GM19395 (cell line): Measurements from ENCODE around the gene ELMO1.

Experiments used
- ATAC-seq: cut with Tn5 transposase; IDR thresholded peaks from one replicate; pipeline ENCODE4 v1.9.1; 2021; ENCODE audit warnings: mild to moderate bottlenecking, moderate library complexity; ENCODE audit not compliant: unreplicated experiment

The ELMO1 gene

GRCh38 chr7:37109843-37110242 is 338.8 kb downstream of the ELMO1 start:
- ATAC-seq, result no peak

- ATAC-seq, result no peak
These were observed 339.5 kb downstream of the ELMO1 start for GRCh38 chr7:37109016-37109683.

GRCh38 chr7:37108615-37109014 is 340.0 kb downstream of the ELMO1 start:
- no peak for ATAC-seq

GRCh38 chr7:37107047-37107750 is 341.5 kb downstream of the ELMO1 start:
- ATAC-seq, result no peak

- ATAC-seq, result no peak
These were observed 342.9 kb downstream of the ELMO1 start for GRCh38 chr7:37105762-37106161.

- no peak for ATAC-seq
These were observed 343.7 kb downstream of the ELMO1 start for GRCh38 chr7:37104822-37105518.

- no peak for ATAC-seq
These were observed 346.0 kb downstream of the ELMO1 start for GRCh38 chr7:37102518-37103137.

GRCh38 chr7:37100735-37101331 is 347.8 kb downstream of the ELMO1 start:
- no peak for ATAC-seq

- no peak for ATAC-seq
These were observed 349.9 kb downstream of the ELMO1 start for GRCh38 chr7:37098762-37099161.

GRCh38 chr7:37097983-37098382 is 350.7 kb downstream of the ELMO1 start:
- no peak for ATAC-seq

GRCh38 chr7:37097276-37097675 is 351.4 kb downstream of the ELMO1 start:
- ATAC-seq, result no peak

GRCh38 chr7:37096341-37096740 is 352.3 kb downstream of the ELMO1 start:
- no peak for ATAC-seq

- no peak for ATAC-seq
These were observed 353.5 kb downstream of the ELMO1 start for GRCh38 chr7:37095122-37095521.

- no peak for ATAC-seq
These were observed 355.4 kb downstream of the ELMO1 start for GRCh38 chr7:37093257-37093656.

GRCh38 chr7:37092548-37092947 is 356.1 kb downstream of the ELMO1 start:
- ATAC-seq, result no peak

- no peak for ATAC-seq
These were observed 358.7 kb downstream of the ELMO1 start for GRCh38 chr7:37089972-37090371.

- ATAC-seq, result no peak
These were observed 363.1 kb downstream of the ELMO1 start for GRCh38 chr7:37085600-37085999.

GRCh38 chr7:37084303-37084702 is 364.4 kb downstream of the ELMO1 start:
- no peak for ATAC-seq

GRCh38 chr7:37083311-37084096 is 365.2 kb downstream of the ELMO1 start:
- no peak for ATAC-seq

GRCh38 chr7:37081436-37081835 is 367.2 kb downstream of the ELMO1 start:
- ATAC-seq, result no peak
